ENCODE data around the gene RIOX2.

DNA sequence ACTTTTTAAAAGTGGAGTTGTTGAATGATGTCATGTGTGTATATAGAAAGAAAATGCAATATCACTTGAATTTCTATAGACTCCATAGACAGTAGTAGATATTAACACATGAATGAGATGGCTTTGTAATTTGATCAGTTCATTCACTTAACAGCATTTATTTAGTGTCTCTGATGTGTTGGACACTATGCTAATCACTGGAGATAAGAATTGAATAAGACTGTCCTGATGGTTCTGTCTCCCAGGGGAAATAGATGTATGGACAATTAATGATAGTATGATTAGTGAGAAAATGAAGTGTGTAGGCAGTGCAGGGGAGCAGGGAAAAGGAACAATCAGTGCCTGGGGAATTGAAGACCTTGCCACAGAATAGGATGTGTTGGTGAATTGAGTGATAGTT is 72.9 kb downstream of the RIOX2 start:
- TF ChIP-seq, protein P1, sequence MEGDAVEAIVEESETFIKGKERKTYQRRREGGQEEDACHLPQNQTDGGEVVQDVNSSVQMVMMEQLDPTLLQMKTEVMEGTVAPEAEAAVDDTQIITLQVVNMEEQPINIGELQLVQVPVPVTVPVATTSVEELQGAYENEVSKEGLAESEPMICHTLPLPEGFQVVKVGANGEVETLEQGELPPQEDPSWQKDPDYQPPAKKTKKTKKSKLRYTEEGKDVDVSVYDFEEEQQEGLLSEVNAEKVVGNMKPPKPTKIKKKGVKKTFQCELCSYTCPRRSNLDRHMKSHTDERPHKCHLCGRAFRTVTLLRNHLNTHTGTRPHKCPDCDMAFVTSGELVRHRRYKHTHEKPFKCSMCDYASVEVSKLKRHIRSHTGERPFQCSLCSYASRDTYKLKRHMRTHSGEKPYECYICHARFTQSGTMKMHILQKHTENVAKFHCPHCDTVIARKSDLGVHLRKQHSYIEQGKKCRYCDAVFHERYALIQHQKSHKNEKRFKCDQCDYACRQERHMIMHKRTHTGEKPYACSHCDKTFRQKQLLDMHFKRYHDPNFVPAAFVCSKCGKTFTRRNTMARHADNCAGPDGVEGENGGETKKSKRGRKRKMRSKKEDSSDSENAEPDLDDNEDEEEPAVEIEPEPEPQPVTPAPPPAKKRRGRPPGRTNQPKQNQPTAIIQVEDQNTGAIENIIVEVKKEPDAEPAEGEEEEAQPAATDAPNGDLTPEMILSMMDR (conservative IDR thresholded peaks at IDR 0.05 in 1 of 2, IDR thresholded peaks at IDR 0.05 in 1 of 2; ENCODE audit: low read depth in 1 of 2, low read length in 2 of 2): no peak
- no peak for TF ChIP-seq EZH2 (IDR thresholded peaks at IDR 0.05; ENCODE audit: low read length, missing control alignments)

All from fibroblast of lung (primary cell).